RWPE2 (cell line): Measurements from ENCODE around the gene PEAK3.

ENCODE experiments used
- ATAC-seq: fragments of 200-7000 bp; cut with Tn5 transposase; 3 replicates; pipeline ENCODE4 v1.9.1; 2021; ENCODE audit warnings: low read depth
- DNase-seq: peaks from one replicate; pipeline ENCODE4 v3.0.0-alpha.2; 2020; ENCODE audit warnings: low spot score
- H3K27ac ChIP-seq: fragments of 450-650 bp; 2 replicates; pipeline ENCODE4 v1.5.1; 2017; ENCODE audit warnings: mild to moderate bottlenecking; ENCODE audit not compliant: poor library complexity, severe bottlenecking
- H3K27me3 ChIP-seq: fragments of 250-450 bp; sonication (Bioruptor Pico); 2 replicates; pipeline ENCODE4 v1.5.1; 2021; ENCODE audit warnings: mild to moderate bottlenecking, moderate library complexity; ENCODE audit not compliant: insufficient read depth, poor library complexity, severe bottlenecking
- H3K36me3 ChIP-seq: fragments of 250-450 bp; sonication (Bioruptor Pico); 2 replicates; pipeline ENCODE4 v1.5.1; 2020; ENCODE audit warnings: low read depth, mild to moderate bottlenecking, moderate library complexity
- H3K4me1 ChIP-seq: fragments of 250-450 bp; sonication (Bioruptor Pico); 2 replicates; pipeline ENCODE4 v1.5.1; 2021; ENCODE audit warnings: mild to moderate bottlenecking, moderate library complexity; ENCODE audit not compliant: insufficient read depth, poor library complexity, severe bottlenecking
- H3K4me3 ChIP-seq: fragments of 250-450 bp; sonication (Bioruptor Pico); 2 replicates; pipeline ENCODE4 v1.5.1; 2021; ENCODE audit warnings: mild to moderate bottlenecking, moderate library complexity; ENCODE audit not compliant: severe bottlenecking
- H3K9me3 ChIP-seq: fragments of 250-450 bp; sonication (Bioruptor Pico); 2 replicates; pipeline ENCODE4 v1.5.1; 2021; ENCODE audit warnings: mild to moderate bottlenecking, moderate library complexity; ENCODE audit not compliant: severe bottlenecking
- TF ChIP-seq, protein P1 (sequence below): fragments of 450-650 bp; IDR thresholded peaks from one replicate; pipeline ENCODE4 v1.5.1; 2017; ENCODE audit warnings: mild to moderate bottlenecking, moderate library complexity; ENCODE audit not compliant: poor library complexity, severe bottlenecking

The PEAK3 gene

DNA sequence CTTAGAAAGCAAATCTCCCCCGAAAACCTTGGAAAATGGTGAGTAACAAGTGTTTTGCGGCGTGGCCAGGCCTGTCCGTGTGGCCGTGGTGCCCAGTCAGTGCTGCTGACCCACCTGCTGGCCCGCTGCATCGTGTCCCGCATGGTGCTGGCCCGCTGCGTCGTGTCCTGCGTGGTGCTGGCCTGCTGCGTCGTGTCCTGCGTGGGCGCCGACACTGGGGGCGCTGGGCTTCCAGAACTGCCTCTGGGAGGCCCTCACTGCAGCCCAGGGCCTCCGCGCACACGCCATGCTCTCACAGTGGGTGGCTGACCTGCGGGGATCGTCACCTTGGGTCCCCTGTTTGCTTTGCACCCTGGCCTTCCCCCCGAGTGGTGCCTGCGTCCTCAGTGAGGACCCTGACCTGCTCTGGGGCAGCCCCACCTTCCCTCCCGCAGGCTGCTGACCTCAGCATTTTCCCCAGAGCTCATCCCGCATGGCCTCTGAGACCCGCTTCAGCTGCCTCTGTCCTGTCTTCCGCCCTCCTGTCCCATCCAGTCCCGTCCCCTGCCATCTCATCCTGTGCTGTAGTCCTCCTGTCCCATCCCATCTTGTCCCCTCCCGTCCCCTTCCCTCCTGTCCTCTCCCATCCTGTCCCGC lies 56.4 kb downstream of the PEAK3 start:
- H3K27me3 ChIP-seq: no peaks in the 10 kb centered on the region
- no peaks in the 10 kb centered on the region for H3K9me3 ChIP-seq
- ATAC-seq: no peak
- no peak overlapping the region for H3K27ac ChIP-seq
- peaks cover 48% of the 10 kb centered on the region for H3K36me3 ChIP-seq
- H3K4me3 ChIP-seq: no peak overlapping the region
- H3K4me1 ChIP-seq: no peaks in the 10 kb centered on the region
- TF ChIP-seq, protein P1, sequence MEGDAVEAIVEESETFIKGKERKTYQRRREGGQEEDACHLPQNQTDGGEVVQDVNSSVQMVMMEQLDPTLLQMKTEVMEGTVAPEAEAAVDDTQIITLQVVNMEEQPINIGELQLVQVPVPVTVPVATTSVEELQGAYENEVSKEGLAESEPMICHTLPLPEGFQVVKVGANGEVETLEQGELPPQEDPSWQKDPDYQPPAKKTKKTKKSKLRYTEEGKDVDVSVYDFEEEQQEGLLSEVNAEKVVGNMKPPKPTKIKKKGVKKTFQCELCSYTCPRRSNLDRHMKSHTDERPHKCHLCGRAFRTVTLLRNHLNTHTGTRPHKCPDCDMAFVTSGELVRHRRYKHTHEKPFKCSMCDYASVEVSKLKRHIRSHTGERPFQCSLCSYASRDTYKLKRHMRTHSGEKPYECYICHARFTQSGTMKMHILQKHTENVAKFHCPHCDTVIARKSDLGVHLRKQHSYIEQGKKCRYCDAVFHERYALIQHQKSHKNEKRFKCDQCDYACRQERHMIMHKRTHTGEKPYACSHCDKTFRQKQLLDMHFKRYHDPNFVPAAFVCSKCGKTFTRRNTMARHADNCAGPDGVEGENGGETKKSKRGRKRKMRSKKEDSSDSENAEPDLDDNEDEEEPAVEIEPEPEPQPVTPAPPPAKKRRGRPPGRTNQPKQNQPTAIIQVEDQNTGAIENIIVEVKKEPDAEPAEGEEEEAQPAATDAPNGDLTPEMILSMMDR: no peak
- no peak for DNase-seq

DNA sequence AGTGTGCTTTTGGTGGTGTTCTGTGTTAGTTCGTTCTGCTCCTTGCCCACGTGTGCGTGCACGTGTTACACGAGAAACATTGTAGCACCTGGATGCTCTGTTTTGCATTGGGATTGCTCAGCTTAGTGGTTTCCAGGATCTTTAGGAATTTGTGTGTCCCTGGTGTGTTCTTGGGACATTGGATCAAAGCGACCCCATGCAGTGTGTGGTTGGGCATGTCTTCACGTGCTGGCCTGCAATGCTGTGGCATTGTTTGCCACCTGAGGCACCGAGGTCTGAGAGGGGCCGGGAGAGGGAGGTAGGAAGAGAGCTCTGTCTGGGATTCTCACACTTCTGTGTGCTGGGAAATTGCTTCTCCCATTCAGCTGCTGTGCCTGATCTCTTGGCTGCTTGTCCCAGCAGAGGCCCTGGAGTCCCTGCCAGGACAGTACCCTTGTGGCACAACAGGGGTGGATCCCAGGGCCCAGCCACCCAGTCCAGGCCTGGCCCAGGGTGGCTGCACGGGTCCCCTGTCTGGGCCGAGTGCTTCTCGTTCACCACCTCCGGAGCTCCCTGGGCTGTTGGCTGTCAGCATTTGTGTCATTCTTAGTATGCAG lies 57.1 kb downstream of the PEAK3 start:
- TF ChIP-seq, protein P1: no peak
- DNase-seq (no peak), ATAC-seq (no peak)
- Histone ChIP-seq H3K4me3 (no peak overlapping the region), H3K36me3 (peaks cover 47% of the 10 kb centered on the region), H3K27ac (no peak overlapping the region), H3K27me3 (no peaks in the 10 kb centered on the region), H3K9me3 (no peaks in the 10 kb centered on the region), H3K4me1 (no peaks in the 10 kb centered on the region)
